ENCODE measurements around the gene YWHAH. TPM values are rescaled to one million over a fixed set of nuclear protein-coding genes. Genes with fewer than 3 reads are reported as not detected.

Gene YWHAH
- total RNA-seq, 6 donors from 2014 or later, result 46.1 to 208 (median 164) TPM

DNA sequence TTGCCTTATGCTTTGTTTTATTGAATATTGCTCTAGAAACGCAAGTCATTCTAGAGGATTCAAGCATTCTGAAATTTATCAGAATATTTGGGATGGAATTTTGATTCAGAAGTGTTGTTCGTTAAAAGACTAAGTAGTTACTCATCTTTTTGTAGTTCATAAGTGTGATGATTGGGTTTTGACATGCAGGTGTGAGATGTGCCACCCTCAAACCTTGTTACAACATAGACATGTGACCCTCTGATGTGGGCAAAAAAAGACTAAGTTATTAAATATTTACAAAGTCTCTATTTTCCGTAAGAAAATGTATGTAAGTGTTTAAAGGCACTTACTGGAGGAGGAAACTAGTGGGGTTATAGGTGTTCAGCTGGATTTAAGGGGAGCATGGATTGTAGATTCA lies 8.9 kb downstream of the YWHAH start:
- Histone ChIP-seq H3K4me3 (no peak overlapping the region), H3K27ac (peak overlapping the region in 3 of 4 donors; percentile 4 to 66 (median 45)), H3K27me3 (no peaks in the 10 kb centered on the region), H3K9me3 (no peaks in the 10 kb centered on the region), H3K36me3 (peaks cover 6 to 69% (median 23%) of the 10 kb centered on the region in 4 donors), H3K4me1 (peaks cover 43 to 53% (median 47%) of the 10 kb centered on the region in 4 donors)
- 81 to 84% methylated on average over 3 of the region's 3 CpGs for WGBS, 2 donors
- ATAC-seq (ENCODE audit: low FRiP score in 2 of 2), result no peak
- DNase-seq, result no peak
- TF ChIP-seq, protein P1, sequence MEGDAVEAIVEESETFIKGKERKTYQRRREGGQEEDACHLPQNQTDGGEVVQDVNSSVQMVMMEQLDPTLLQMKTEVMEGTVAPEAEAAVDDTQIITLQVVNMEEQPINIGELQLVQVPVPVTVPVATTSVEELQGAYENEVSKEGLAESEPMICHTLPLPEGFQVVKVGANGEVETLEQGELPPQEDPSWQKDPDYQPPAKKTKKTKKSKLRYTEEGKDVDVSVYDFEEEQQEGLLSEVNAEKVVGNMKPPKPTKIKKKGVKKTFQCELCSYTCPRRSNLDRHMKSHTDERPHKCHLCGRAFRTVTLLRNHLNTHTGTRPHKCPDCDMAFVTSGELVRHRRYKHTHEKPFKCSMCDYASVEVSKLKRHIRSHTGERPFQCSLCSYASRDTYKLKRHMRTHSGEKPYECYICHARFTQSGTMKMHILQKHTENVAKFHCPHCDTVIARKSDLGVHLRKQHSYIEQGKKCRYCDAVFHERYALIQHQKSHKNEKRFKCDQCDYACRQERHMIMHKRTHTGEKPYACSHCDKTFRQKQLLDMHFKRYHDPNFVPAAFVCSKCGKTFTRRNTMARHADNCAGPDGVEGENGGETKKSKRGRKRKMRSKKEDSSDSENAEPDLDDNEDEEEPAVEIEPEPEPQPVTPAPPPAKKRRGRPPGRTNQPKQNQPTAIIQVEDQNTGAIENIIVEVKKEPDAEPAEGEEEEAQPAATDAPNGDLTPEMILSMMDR (IDR thresholded peaks at IDR 0.05), result no peak
- TF ChIP-seq POLR2A (IDR thresholded peaks at IDR 0.05), result no peak
- TF ChIP-seq EP300 (IDR thresholded peaks at IDR 0.05), result no peak
- no peak for TF ChIP-seq POLR2AphosphoS5 (IDR thresholded peaks at IDR 0.05)

- peaks cover 43 to 52% (median 46%) of the 10 kb centered on the region in 4 donors for H3K4me1 ChIP-seq
- TF ChIP-seq, protein P1 (IDR thresholded peaks at IDR 0.05), result no peak
- TF ChIP-seq POLR2AphosphoS5 (IDR thresholded peaks at IDR 0.05) (no peak), POLR2A (IDR thresholded peaks at IDR 0.05) (no peak), EP300 (IDR thresholded peaks at IDR 0.05) (no peak)
- WGBS, 2 donors, result 78 to 79% methylated on average over 11 of the region's 11 CpGs
- H3K27ac ChIP-seq, result peak overlapping the region; percentile 17 to 66 (median 36)
- H3K9me3 ChIP-seq, result no peaks in the 10 kb centered on the region
- peaks cover 4 to 59% (median 24%) of the 10 kb centered on the region in 4 donors for H3K36me3 ChIP-seq
- H3K4me3 ChIP-seq, result no peak overlapping the region
- no peaks in the 10 kb centered on the region for H3K27me3 ChIP-seq
- ATAC-seq (ENCODE audit: low FRiP score in 2 of 2) (peak in 1 of 2 donors; percentile 41), DNase-seq (no peak)
These were observed 10.5 kb downstream of the YWHAH start for GRCh38 chr22:31954535-31955523.

GRCh38 chr22:31956360-31956759 lies 12.0 kb downstream of the YWHAH start:
- 90 to 97% methylated on average over 12 of the region's 12 CpGs for WGBS, 2 donors
- no peak overlapping the region for H3K4me3 ChIP-seq

DNA sequence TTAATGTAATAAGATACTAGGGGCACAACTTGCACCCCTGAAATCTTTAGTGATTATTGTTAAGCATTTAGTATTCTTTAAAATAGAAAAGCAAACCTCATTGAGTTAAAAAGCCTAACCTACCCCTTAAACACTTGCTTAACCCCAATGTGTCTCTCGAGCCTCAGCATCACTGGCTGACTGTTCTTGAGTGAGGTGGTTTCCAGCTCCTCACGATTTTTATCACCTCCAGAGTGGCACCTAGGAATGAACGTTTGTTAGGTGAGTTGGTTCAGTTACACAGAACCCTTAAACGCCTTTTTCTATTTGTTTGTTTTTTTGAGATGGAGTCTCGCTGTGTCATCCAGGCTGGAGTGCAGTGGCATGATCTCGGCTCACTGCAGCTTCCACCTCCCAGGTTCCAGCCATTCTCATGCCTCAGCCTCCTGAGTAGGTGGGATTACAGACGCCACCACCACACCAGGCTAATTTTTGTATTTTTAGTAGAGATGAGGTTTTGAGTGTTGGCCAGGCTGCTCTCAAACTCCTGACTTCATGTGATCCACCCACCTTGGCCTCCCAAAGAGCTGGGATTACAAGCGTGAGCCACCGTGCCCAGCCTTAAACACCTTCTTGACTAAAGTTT lies 13.7 kb downstream of the YWHAH start:
- H3K4me1 ChIP-seq, result peaks cover 20 to 26% (median 23%) of the 10 kb centered on the region in 4 donors
- 68 to 79% methylated on average over 9 of the region's 9 CpGs for WGBS, 2 donors
- ATAC-seq (ENCODE audit: low FRiP score in 2 of 2), result no peak

More at GRCh38 chr22:31956360-31956759, 12.0 kb downstream of the YWHAH start:
- Histone ChIP-seq H3K4me1 (peaks cover 36 to 39% (median 37%) of the 10 kb centered on the region in 4 donors), H3K27ac (no peak overlapping the region), H3K27me3 (no peaks in the 10 kb centered on the region), H3K36me3 (peaks cover 4 to 45% (median 21%) of the 10 kb centered on the region in 4 donors), H3K9me3 (no peaks in the 10 kb centered on the region)
- ATAC-seq (ENCODE audit: low FRiP score in 2 of 2) (no peak), DNase-seq (no peak)
- TF ChIP-seq, protein P1 (IDR thresholded peaks at IDR 0.05), result no peak
- TF ChIP-seq POLR2AphosphoS5 (IDR thresholded peaks at IDR 0.05) (no peak), EP300 (IDR thresholded peaks at IDR 0.05) (no peak), POLR2A (IDR thresholded peaks at IDR 0.05) (no peak)

More for the DNA sequence above, 13.7 kb downstream of the YWHAH start:
- Histone ChIP-seq H3K36me3 (peaks cover 4 to 42% (median 21%) of the 10 kb centered on the region in 4 donors), H3K9me3 (no peaks in the 10 kb centered on the region), H3K27me3 (no peaks in the 10 kb centered on the region), H3K4me3 (no peak overlapping the region), H3K27ac (peak overlapping the region in 1 of 4 donors; percentile 9)
- DNase-seq, result no peak
- TF ChIP-seq POLR2AphosphoS5 (IDR thresholded peaks at IDR 0.05), result no peak
- no peak for TF ChIP-seq EP300 (IDR thresholded peaks at IDR 0.05)
- TF ChIP-seq, protein P1 (IDR thresholded peaks at IDR 0.05), result no peak
- TF ChIP-seq POLR2A (IDR thresholded peaks at IDR 0.05), result no peak
